Posterior vena cava (tissue), 2 donors: Measurements from ENCODE around the gene TUBGCP4. TPM values are rescaled to one million over a fixed set of nuclear protein-coding genes. Genes with fewer than 3 reads are reported as not detected.

Source experiments
- DNase-seq: peaks from one replicate; pipeline ENCODE4 v3.0.0-alpha.2; 2020; ENCODE audit warnings: low spot score
- intact Hi-C, 2 donors: fragments of 100-400 bp; cut with DNase I; formaldehyde crosslinking; loops; one replicate each; pipeline versions ENCODE4 v1.14.1 to v1.14.2; 2022 to 2023
- long read RNA-seq, 2 donors: library from polyadenylated mRNA; unstranded; transcript quantifications; one replicate each; pipeline ENCODE4 v2.0.0, GENCODE V29; 2020 to 2021
- total RNA-seq, 2 donors: library from RNA; stranded (reverse); fragmentation: NEBNext Ultra II Directional; extraction: Animal tissue kit (Norgen Biotek cat#: 25700); gene quantifications; one replicate each; pipeline ENCODE4 v1.2.1, GENCODE V29; 2021
- donor health status: DM: yes; HTN: yes; CAD: no.
- donor health status: DM: yes; HTN: yes; CAD: no.

The TUBGCP4 gene
- total RNA-seq: 10 to 100 TPM; 11.9 to 12.4 TPM
- long read RNA-seq, donor 1, full-length matches to known transcripts: 3 of 14 reads
- long read RNA-seq, donor 1, partial matches to known transcripts: 0 of 14 reads
- long read RNA-seq, donor 1, other reads (novel, unspliced or antisense): 11 of 14 reads
- long read RNA-seq, donor 2, full-length matches to known transcripts: 17 of 44 reads
- long read RNA-seq, donor 2, partial matches to known transcripts: 5 of 44 reads
- long read RNA-seq, donor 2, other reads (novel, unspliced or antisense): 22 of 44 reads

DNA sequence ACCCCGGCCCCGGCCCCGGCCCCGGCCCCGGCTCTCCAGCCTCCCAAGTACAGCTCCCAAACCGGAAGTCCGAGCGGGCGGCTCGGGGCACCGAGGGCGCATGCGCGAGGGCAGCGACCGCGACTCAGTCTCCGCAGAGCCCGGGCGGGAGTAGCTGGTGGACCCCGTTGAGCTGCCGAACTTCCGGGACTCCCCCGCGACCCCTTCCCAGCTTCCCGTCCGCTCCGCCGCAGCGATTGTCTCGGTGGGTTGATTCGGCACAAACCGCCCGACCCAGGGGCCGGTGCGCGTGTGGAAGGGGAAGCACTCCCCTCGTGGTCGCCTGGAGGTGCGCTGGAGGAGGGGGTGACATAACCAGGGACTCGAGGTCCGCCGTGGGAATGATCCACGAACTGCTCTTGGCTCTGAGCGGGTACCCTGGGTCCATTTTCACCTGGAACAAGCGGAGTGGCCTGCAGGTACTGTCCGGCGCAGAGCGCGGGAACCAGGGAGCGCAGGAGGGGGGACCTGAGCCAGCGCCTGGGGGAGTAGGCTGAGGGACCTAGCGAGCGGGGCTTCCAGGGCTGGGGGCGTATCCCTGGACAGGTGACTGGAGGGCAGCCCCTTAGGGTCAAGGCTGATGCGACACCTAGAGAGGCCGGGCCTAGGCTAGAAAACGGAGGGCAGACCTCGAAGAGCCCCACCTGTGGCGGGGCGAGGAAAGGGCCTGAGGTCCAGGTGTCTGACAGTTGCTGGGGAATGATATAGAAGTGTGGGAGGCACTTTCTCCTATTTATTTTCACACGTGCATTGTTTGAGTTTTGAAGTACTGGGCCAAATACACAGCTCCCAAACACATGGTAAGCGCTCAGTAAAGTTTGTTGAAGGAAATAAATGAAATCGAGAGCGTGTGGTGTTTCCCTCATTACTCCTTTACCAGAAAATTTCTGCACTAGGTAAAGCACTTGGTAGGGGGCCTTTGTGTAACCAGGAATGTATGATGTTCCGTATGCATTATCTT, at the start of gene TUBGCP4, which contains the start of gene ZSCAN29:
Gene TUBGCP4, plus strand, starts transcription at position 127 of the 1,000 bp plus-strand sequence. Its CDS starts 254 bp downstream, at position 381.
Gene ZSCAN29, minus strand, starts transcription at position 69 of the 1,000 bp plus-strand sequence. CDS start 1,130 bp downstream, outside the sequence.
- intact Hi-C loops: no loop called here
- peak; percentile 94 for DNase-seq

DNA sequence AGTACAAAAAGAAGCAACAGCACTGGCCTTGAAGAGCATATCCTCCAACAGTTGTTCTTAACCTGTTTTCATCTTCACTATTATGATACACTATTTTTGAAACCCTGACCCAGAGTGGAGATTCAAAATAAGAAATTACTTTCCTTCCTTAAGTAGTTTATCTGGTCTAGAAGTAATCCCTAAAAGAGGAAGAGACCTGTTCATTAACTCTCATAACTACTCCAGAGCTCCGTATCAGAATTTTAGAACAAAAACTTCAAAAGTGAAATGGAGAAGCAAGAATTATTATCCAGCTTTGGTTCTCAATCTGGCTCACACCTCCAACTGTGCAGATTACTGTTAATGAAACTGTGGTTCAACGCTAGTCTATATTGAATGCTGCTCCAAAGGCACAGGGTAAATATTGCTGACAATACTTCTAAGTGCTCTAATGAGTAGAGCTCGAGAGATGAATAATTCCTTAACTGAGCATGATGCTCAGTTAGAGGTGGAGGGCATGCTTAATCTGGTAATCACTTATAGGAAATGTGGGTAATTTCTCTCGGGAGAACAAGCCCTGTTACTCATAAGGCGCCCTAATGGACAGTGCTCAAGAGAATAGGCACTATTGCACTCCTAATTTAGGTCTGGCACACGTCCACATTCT, 45.7 kb upstream of the TUBGCP4 start:
- DNase-seq: no peak
- intact Hi-C loops: no loop called here

DNA sequence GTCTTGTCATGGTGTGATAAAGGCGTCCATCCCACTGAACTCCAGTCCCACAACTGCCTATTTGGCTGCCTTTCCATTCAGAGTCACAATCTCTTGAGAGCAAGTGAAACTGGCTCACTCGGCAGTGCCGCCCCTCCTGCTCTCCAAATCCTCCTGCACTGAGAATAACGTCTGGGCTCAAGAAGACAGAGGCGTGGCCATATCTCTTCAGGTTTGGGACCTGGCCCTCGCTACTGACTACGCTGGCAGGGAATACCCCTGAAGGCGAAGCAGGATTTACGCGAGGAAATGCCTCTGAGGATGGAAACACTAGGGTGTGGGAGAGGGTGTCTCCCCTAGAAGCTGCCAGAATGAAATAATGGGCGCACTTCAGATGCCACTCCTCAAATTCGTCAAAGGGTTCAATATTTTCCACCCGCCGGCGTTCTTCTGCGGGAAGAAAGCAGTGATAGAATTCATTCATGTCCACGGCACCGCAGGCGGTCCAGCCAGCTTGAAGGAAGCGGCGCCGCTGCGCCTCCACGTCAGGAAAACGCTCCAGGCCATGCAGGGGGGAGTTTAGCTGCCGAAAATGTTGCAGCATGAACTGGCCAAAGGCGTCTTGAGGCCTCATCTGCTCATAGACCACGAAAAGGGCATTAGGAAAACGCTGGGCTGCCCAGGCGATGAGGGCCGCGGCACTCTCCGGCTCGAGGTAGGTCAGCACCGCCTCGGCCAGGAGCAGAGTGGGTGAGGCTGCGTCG, 41.5 kb upstream of the TUBGCP4 start:
- DNase-seq: peak; percentile 83
- intact Hi-C loops: no loop called here

DNA sequence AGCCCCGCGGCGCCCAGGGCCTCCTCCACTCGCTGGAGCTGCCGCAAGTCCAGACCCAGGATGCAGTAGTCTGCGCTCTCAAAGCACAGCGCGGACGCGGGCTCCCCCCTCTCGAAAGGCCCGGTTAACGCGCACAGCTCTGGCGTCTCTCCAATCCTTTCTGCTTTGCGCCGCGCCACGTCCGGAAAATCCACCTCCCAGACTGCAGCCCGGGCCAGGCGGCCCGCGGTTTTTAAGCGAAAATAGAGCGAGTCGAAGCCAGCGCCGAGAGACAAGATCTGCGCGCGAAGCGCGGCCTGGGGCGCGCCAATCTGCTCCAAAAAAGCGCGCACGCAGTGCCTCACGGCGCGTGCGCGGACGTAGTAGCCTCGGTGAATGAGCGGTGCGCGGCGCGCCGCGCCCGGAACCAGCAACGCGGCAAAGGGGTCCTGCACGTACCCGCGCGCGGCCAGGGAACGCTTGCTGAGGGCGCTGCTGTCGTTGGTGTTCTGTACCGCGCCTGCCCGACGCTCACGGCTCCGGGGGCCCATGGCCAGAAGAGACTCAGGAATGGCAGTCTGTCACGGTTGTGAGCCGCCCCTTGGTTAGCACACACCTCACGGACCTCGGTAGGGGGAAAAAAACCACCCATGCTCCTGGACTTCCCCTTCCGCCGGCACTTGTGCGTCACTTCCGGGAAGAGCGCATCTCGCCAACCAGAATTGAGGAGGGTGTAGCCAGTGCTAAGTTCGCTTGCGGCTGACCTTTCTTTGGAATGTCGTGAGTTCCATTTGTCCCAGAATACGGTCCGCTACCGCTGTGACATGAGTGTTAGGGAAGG, 40.7 kb upstream of the TUBGCP4 start, which contains the start of gene LCMT2:
Gene LCMT2, minus strand, starts transcription at position 614 of the 820 bp plus-strand sequence. Its CDS starts 84 bp downstream, at position 530.
- DNase-seq: peak; percentile 98
- intact Hi-C loops: no loop called here

- intact Hi-C loops: no loop called here
- no peak for DNase-seq
Observed at GRCh38 chr15:43330780-43331087, 40.2 kb upstream of the TUBGCP4 start.

DNA sequence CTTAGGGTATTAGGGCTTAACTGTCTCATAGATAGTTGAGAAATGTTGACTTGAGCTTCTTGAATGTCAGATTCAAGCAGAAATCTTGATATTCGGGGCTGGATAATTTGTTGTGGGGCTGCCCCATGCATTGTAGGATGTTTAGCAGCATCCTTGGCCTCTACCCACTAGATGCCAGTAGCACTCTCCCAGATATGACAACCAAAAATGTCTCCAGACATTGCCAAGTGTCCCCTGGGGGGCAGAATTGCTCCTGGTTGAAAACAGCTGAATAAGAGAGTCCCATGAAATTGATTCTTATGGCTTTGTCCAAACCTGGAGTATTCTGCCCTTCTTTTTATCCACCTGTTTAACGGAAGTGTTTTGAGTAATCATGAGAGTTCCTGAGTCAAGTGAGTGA, 24.6 kb upstream of the TUBGCP4 start:
- DNase-seq: no peak
- intact Hi-C loops: no loop called here

DNA sequence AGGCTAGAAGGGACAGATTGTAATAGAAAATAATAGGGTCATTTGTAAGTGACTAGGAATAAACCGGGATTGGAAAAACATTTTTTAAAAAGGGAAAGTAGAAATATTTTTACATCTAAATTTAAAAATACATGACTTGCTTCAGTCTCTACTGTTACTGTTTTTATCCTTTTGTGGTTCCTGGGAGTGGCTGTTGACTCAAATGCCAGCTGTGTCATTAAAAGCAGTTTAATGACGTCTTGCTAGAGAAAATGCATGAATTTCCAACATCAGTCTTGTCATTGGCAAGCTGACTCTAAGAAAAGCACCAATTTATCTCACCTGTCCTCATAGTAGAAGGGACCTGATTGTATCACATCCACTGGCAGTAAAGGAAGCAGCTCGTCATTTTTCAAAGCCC, 23.8 kb upstream of the TUBGCP4 start:
- DNase-seq: no peak
- intact Hi-C loops: no loop called here

- intact Hi-C loops: no loop called here
Observed at GRCh38 chr15:43352693-43353382, 18.1 kb upstream of the TUBGCP4 start.

DNA sequence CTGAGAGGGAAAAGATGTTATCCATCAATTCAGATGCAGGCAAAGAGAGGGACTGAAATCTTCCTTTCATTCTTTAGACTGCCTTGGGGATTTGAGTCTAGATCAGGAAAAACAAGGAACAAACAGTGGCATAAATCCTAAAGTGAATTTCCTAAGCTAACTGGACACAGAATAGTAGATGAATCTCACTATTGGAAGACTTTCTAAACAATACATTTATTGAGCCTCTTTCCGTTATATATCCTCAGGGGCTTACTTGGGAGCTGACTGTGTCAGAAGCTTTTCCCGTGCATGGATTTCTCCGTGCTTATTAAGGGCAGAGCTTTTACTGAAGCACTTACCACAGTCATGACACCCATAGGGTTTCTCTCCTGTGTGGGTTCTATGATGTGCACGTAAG, 10.1 kb upstream of the TUBGCP4 start:
- DNase-seq: no peak
- intact Hi-C loops: no loop called here

More at GRCh38 chr15:43352693-43353382, 18.1 kb upstream of the TUBGCP4 start:
- no peak for DNase-seq

GRCh38 chr15:43361313-43361903, 9.5 kb upstream of the TUBGCP4 start:
- no peak for DNase-seq
- intact Hi-C loops: no loop called here

GRCh38 chr15:43370310-43370974, 459 bp upstream of the TUBGCP4 start:
- DNase-seq: peak; percentile 79
- intact Hi-C loops: no loop called here

- intact Hi-C loops: no loop called here
- DNase-seq: no peak
Observed at GRCh38 chr15:43376017-43376705, 5.3 kb downstream of the TUBGCP4 start.

DNA sequence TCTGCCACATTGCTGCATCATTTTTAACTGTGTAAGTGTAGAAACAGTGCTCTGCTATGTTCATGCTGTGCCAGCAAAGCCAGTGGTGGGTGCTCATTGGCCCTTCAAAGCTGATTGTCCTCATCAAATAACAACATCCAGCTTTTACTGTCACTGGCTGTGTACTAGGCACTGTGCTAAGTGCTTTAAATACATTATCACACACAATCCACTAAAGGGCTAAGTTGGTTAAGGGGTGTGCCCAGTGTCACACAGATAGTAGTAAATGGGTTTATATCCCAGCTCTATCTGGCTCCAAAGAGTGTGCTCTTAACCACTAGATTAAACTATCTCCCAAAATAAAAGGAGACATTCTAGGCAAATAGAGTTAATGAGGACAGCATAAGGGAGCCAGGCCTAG, 7.7 kb downstream of the TUBGCP4 start:
- DNase-seq: no peak
- intact Hi-C loops: no loop called here

GRCh38 chr15:43382310-43382709, 11.4 kb downstream of the TUBGCP4 start:
- DNase-seq: no peak
- intact Hi-C loops: no loop called here

DNA sequence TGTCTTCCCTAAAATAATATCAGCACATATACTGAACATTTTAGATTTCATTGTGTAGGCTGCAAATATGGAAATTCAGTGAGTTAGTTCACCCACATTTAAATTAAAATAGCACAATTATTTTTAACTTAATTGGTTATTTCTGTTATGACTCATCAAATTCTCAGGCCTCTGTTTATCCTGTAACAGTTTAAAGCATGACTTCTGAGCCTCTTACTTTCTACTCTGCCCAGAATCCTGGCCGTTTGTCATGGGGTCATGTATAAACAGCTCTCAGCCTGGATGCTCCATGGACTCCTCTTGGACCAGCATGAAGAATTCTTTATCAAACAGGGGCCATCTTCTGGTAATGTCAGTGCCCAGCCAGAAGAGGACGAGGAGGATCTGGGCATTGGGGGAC, 12.2 kb downstream of the TUBGCP4 start:
- intact Hi-C loops: no loop called here
- no peak for DNase-seq

DNA sequence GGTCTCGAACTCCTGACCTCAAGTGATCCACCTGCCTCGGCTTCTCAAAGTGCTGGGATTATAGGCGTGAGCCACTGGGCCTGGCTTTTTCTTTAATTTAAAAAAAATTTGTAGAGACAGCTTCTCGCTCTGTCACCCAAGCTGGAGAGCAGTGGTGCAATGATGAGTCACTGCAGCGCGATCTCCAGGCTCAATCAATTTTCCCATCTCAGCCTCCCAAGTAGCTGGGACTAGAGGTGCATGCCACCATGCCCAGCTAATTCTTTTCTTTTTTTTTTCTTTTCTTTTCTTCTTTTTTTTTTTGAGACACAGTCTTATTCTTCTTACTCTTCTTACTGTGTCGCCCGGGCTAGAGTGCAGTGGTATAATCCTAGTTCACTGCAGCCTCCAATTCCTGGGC, 19.8 kb downstream of the TUBGCP4 start:
- intact Hi-C loops: no loop called here
- DNase-seq: no peak
